Smooth muscle cell (in vitro differentiated cells): ENCODE data around the gene CLECL1. TPM values are rescaled to one million over a fixed set of nuclear protein-coding genes. Genes with fewer than 3 reads are reported as not detected.
"Not testable (repeated sequence)": the region's sequence is repeated elsewhere in the genome, so short reads cannot be mapped to it uniquely, and the experiment has no call there.

Experiments
- DNase-seq: peaks from one replicate; lab custom pipeline; 2025; ENCODE audit not compliant: unreplicated experiment; lab: John Stamatoyannopoulos, UW
- H2AFZ ChIP-seq: fragments of 200-600 bp; sonication (generic); 2 replicates; pipeline ENCODE4 v1.6.0; 2016; ENCODE audit warnings: antibody characterized with exemption, low read depth, mild to moderate bottlenecking
- H3F3A ChIP-seq: fragments of 200-600 bp; sonication (generic); 2 replicates; pipeline ENCODE4 v1.6.0; 2017; ENCODE audit warnings: antibody characterized with exemption, low read depth
- H3K27ac ChIP-seq: fragments of 200-600 bp; sonication (generic); 2 replicates; pipeline ENCODE4 v1.5.1; 2016; ENCODE audit warnings: low read depth, mild to moderate bottlenecking
- H3K27me3 ChIP-seq: fragments of 200-600 bp; sonication (generic); 2 replicates; pipeline ENCODE4 v1.6.1; 2016; ENCODE audit warnings: low read depth, mild to moderate bottlenecking
- H3K36me3 ChIP-seq: fragments of 200-600 bp; sonication (generic); 2 replicates; pipeline ENCODE4 v1.5.1; 2016; ENCODE audit warnings: low read depth
- H3K4me1 ChIP-seq: fragments of 200-600 bp; sonication (generic); 2 replicates; pipeline ENCODE4 v1.5.1; 2016; ENCODE audit warnings: low read depth
- H3K4me2 ChIP-seq: fragments of 200-600 bp; sonication (generic); 2 replicates; pipeline ENCODE4 v1.6.0; 2016; ENCODE audit warnings: mild to moderate bottlenecking
- H3K4me3 ChIP-seq: fragments of 200-600 bp; sonication (generic); 2 replicates; pipeline ENCODE4 v1.5.1; 2016; ENCODE audit warnings: mild to moderate bottlenecking
- H3K79me2 ChIP-seq: fragments of 200-600 bp; sonication (generic); 2 replicates; pipeline ENCODE4 v1.6.0; 2016; ENCODE audit warnings: low read depth, mild to moderate bottlenecking
- H3K9ac ChIP-seq: fragments of 200-600 bp; sonication (generic); 2 replicates; pipeline ENCODE4 v1.6.0; 2016; ENCODE audit warnings: low read depth
- H3K9me3 ChIP-seq: fragments of 200-600 bp; sonication (generic); replicated peaks from 2 replicates; pipeline ENCODE4 v1.5.1; 2016; ENCODE audit warnings: low read depth
- H4K20me1 ChIP-seq: fragments of 200-600 bp; sonication (generic); 2 replicates; pipeline ENCODE4 v1.6.0; 2016; ENCODE audit warnings: low read depth
- WGBS: methylation state at CpG from one replicate; pipeline ENCODE4 v1.1.7; 2016; ENCODE audit warnings: low lambda C conversion rate; 5-methylcytosine and 5-hydroxymethylcytosine counted together
- polyA plus RNA-seq: library from polyadenylated mRNA; unstranded; fragments of >200 nt; fragmentation: Nextera tagmentation; extraction: Ambion mirVana; gene quantifications from 2 replicates; pipeline ENCODE4 v1.2.1, GENCODE V29; 2016
- total RNA-seq: library from RNA; depleted of rRNA; stranded (reverse); fragments of >200 nt; gene quantifications from 2 replicates; pipeline ENCODE4 v1.2.3, GENCODE V29; 2014
- TF ChIP-seq, protein P1 (sequence below): fragments of 200-600 bp; sonication (generic); IDR thresholded peaks from 2 replicates; pipeline ENCODE4 v1.5.1; 2017; ENCODE audit warnings: borderline replicate concordance, mild to moderate bottlenecking, antibody characterized with exemption; ENCODE audit not compliant: insufficient read depth, poor library complexity, severe bottlenecking

The CLECL1 gene
- total and polyA plus RNA-seq, 2 experiments from 2014 or later = not detected

GRCh38 chr12:9699269-9699897 is 33.5 kb downstream of the CLECL1 start:
- no peak for DNase-seq
- 88% methylated on average over 1 of the region's 1 CpG for WGBS

GRCh38 chr12:9698681-9699080 is 34.2 kb downstream of the CLECL1 start:
- Histone ChIP-seq H3K4me2 (no peak overlapping the region), H3K4me1 (no peaks in the 10 kb centered on the region), H4K20me1 (no peaks in the 10 kb centered on the region), H3K4me3 (no peak overlapping the region), H3K9me3 (no peaks in the 10 kb centered on the region), H3K27me3 (no peaks in the 10 kb centered on the region), H2AFZ (no peak overlapping the region), H3K79me2 (no peaks in the 10 kb centered on the region), H3F3A (no peaks in the 10 kb centered on the region), H3K9ac (no peak overlapping the region), H3K36me3 (peaks cover 10% of the 10 kb centered on the region), H3K27ac (no peak overlapping the region)
- WGBS = 94% methylated on average over 2 of the region's 2 CpGs
- DNase-seq = no peak
- TF ChIP-seq, protein P1, sequence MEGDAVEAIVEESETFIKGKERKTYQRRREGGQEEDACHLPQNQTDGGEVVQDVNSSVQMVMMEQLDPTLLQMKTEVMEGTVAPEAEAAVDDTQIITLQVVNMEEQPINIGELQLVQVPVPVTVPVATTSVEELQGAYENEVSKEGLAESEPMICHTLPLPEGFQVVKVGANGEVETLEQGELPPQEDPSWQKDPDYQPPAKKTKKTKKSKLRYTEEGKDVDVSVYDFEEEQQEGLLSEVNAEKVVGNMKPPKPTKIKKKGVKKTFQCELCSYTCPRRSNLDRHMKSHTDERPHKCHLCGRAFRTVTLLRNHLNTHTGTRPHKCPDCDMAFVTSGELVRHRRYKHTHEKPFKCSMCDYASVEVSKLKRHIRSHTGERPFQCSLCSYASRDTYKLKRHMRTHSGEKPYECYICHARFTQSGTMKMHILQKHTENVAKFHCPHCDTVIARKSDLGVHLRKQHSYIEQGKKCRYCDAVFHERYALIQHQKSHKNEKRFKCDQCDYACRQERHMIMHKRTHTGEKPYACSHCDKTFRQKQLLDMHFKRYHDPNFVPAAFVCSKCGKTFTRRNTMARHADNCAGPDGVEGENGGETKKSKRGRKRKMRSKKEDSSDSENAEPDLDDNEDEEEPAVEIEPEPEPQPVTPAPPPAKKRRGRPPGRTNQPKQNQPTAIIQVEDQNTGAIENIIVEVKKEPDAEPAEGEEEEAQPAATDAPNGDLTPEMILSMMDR = no peak

More at GRCh38 chr12:9699269-9699897, 33.5 kb downstream of the CLECL1 start:
- peaks cover 8% of the 10 kb centered on the region for H3K36me3 ChIP-seq
- no peak overlapping the region for H3K9ac ChIP-seq
- no peaks in the 10 kb centered on the region for H3K4me1 ChIP-seq
- H4K20me1 ChIP-seq = no peaks in the 10 kb centered on the region
- no peak overlapping the region for H3K4me3 ChIP-seq
- no peak overlapping the region for H2AFZ ChIP-seq
- H3K9me3 ChIP-seq = no peaks in the 10 kb centered on the region
- no peaks in the 10 kb centered on the region for H3K27me3 ChIP-seq
- H3K27ac ChIP-seq = no peak overlapping the region
- TF ChIP-seq, protein P1 = no peak
- no peaks in the 10 kb centered on the region for H3K79me2 ChIP-seq
- H3K4me2 ChIP-seq = no peak overlapping the region
- H3F3A ChIP-seq = no peaks in the 10 kb centered on the region

DNA sequence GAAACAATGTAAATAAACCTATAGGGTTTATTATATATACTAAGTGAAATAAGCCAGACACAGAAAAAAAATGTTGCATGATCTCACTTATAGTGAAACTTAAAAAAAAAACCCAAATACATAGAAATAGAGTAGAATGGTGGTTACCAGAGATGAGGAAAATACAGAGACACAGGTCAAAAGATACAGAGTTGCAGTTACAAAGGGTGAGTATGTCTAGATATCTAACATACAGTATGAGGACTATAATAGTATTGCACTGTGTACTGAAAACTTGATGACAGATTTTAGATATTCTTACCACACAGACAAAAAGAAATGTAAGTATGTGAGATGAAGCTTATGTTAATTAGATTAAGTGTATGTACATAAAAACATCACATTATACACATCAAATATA is 35.3 kb downstream of the CLECL1 start:
- Histone ChIP-seq H3K27me3 (no peaks in the 10 kb centered on the region), H3K4me1 (no peaks in the 10 kb centered on the region), H3F3A (no peaks in the 10 kb centered on the region), H3K4me2 (no peak overlapping the region), H3K79me2 (no peaks in the 10 kb centered on the region), H3K9ac (no peak overlapping the region), H4K20me1 (no peaks in the 10 kb centered on the region), H3K36me3 (peaks cover 19% of the 10 kb centered on the region), H3K9me3 (no peaks in the 10 kb centered on the region), H2AFZ (no peak overlapping the region), H3K27ac (no peak overlapping the region), H3K4me3 (no peak overlapping the region)
- TF ChIP-seq, protein P1 = no peak
- DNase-seq = no peak

GRCh38 chr12:9695661-9696060 is 37.2 kb downstream of the CLECL1 start:
- not testable (repeated sequence) for DNase-seq, H3K4me1 ChIP-seq, H3K27ac ChIP-seq, H3K4me3 ChIP-seq, H3K9me3 ChIP-seq, H3K27me3 ChIP-seq, H2AFZ ChIP-seq, H4K20me1 ChIP-seq, H3K9ac ChIP-seq, H3K79me2 ChIP-seq, H3K4me2 ChIP-seq, H3F3A ChIP-seq
- peaks cover 21% of the 10 kb centered on the region for H3K36me3 ChIP-seq
- WGBS = 100% methylated on average over 3 of the region's 3 CpGs

DNA sequence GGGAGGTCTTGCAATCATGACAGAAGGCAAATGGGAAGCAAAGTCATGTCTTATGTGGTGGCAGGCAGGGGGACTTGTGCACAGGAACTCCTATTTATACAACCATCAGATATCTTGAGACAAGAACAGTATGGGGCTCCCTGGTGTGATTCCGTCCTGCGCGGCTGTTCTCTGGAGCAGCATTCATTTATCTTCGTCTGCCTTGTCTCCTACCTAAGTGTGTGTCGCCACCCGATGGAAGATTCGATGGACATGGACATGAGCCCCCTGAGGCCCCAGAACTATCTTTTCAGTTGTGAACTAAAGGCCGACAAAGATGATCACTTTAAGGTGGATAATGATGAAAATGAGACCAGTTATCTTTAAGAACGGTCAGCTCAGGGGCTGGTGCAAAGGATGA is 37.7 kb downstream of the CLECL1 start:
- H2AFZ ChIP-seq, H3K4me2 ChIP-seq, H3K27me3 ChIP-seq, H3K4me3 ChIP-seq, H3K79me2 ChIP-seq, H3K9me3 ChIP-seq, H4K20me1 ChIP-seq, DNase-seq, H3K27ac ChIP-seq, H3K4me1 ChIP-seq, H3K9ac ChIP-seq, H3F3A ChIP-seq: not testable (repeated sequence)
- WGBS = 96% methylated on average over 9 of the region's 9 CpGs
- peaks cover 21% of the 10 kb centered on the region for H3K36me3 ChIP-seq
